ENCODE data around the gene ZMPSTE24.

DNA sequence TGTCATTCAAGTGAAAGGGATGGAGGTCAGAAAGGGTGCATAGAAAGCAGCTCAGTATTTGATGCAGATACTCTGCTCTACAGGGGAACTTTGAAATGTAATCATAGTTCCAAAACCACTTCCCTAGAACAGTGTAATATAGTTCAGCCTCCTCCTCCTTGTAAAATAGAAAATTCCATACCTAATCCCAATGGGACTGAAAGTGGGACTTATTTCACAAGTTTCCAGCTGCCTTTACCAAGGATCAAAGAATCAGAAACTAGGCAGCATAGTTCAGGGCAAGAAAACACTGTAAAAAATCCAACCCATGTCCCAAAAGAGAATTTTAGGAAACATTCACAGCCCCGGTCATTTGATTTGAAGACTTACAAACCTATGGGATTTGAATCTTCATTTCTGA is 18.4 kb upstream of the ZMPSTE24 start:
- no peak for TF ChIP-seq EZH2 (IDR thresholded peaks at IDR 0.05; ENCODE audit: borderline replicate concordance, low read length)
- TF ChIP-seq, protein P1, sequence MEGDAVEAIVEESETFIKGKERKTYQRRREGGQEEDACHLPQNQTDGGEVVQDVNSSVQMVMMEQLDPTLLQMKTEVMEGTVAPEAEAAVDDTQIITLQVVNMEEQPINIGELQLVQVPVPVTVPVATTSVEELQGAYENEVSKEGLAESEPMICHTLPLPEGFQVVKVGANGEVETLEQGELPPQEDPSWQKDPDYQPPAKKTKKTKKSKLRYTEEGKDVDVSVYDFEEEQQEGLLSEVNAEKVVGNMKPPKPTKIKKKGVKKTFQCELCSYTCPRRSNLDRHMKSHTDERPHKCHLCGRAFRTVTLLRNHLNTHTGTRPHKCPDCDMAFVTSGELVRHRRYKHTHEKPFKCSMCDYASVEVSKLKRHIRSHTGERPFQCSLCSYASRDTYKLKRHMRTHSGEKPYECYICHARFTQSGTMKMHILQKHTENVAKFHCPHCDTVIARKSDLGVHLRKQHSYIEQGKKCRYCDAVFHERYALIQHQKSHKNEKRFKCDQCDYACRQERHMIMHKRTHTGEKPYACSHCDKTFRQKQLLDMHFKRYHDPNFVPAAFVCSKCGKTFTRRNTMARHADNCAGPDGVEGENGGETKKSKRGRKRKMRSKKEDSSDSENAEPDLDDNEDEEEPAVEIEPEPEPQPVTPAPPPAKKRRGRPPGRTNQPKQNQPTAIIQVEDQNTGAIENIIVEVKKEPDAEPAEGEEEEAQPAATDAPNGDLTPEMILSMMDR (conservative IDR thresholded peaks at IDR 0.05 in 1 of 2, IDR thresholded peaks at IDR 0.05 in 1 of 2; ENCODE audit: extremely low read depth in 1 of 2, insufficient read depth in 1 of 2, low read depth in 1 of 2, low read length in 2 of 2), result no peak

Measured in mammary epithelial cell (primary cell).